Transverse colon (tissue), 4 donors: ENCODE measurements around the gene JCAD.

Experiments used
- CTCF ChIP-seq, 5 experiments: fragments of 200-600 bp in 3 of 5; fragments of 450-650 bp in 2 of 5; sonication (generic) in 3 of 5; IDR thresholded peaks; 1 replicate in 2 of 5; 2 replicates in 3 of 5; pipeline ENCODE4 v1.5.1; 2016 to 2017; ENCODE audit warnings: antibody characterized with exemption in 5 of 5, inconsistent platforms in 3 of 5, mild to moderate bottlenecking in 2 of 5, moderate library complexity in 1 of 5
- EP300 ChIP-seq: sonication (generic); formaldehyde crosslinking; IDR thresholded peaks from one replicate; pipeline ENCODE4 v1.6.1; 2017; ENCODE audit warnings: antibody characterized with exemption, low read depth
- POLR2A ChIP-seq: fragments of 450-650 bp; IDR thresholded peaks from one replicate; pipeline ENCODE4 v1.6.1; 2016; ENCODE audit warnings: antibody characterized with exemption, mild to moderate bottlenecking, moderate library complexity
- POLR2AphosphoS5 ChIP-seq, 3 donors: sonication (generic); formaldehyde crosslinking; IDR thresholded peaks; one replicate each; pipeline ENCODE4 v1.6.1; 2016; ENCODE audit warnings: antibody characterized with exemption in 3 of 3

- no peak for TF ChIP-seq POLR2AphosphoS5 (IDR thresholded peaks at IDR 0.05)
- TF ChIP-seq CTCF (IDR thresholded peaks at IDR 0.05): no peak
- TF ChIP-seq POLR2A: no peak
- TF ChIP-seq EP300: no peak
Observed at GRCh38 chr10:30057421-30057841, 2.0 kb downstream of the JCAD start.
